K562 (cell line): ENCODE results near the gene IFT172. TPM values are rescaled to one million over a fixed set of nuclear protein-coding genes. Genes with fewer than 3 reads are reported as not detected.

ENCODE experiments used
- ATAC-seq: fragments of 200-7000 bp; cut with Tn5 transposase; 3 replicates; pipeline ENCODE4 v1.9.1; 2020; ENCODE audit warnings: moderate library complexity
- BruUV-seq: library from RNA; stranded (reverse); fragments of 400-500 nt; replicated peaks from 2 replicates; lab custom pipeline; 2021; lab: Mats Ljungman, UMichigan
- CTCF ChIA-PET: fragments of 300-600 bp; formaldehyde crosslinking; extraction: SDS; loops from one replicate; lab custom pipeline; 2021; ENCODE audit warnings: low intra/inter-chr PET ratio; lab: Yijun Ruan, JAX
- POLR2A ChIA-PET: fragments of 300-600, 350-650 bp; sonication (Branson Sonifier 250); formaldehyde crosslinking; extraction: SDS; loops from one replicate; lab custom pipeline; 2021; ENCODE audit warnings: antibody characterized with exemption, inconsistent platforms; lab: Yijun Ruan, JAX
- DNase-seq, 4 experiments: peaks; one replicate each; pipeline versions ENCODE4 v3.0.0 to v3.0.0-alpha.2; 2011 to 2018; ENCODE audit warnings: low spot score in 3 of 4, mixed read lengths in 3 of 4; ENCODE audit errors: extremely low read depth in 1 of 4
- FAIRE-seq: peaks from 2 replicates; lab custom pipeline; 2011; peaks lifted over from hg19 to GRCh38; lab: Jason Lieb, UNC
- H2AFZ ChIP-seq: 2 replicates; pipeline ENCODE4 v1.6.0; 2011; ENCODE audit warnings: low read depth, low read length, control low read depth, inconsistent platforms
- H3K27ac ChIP-seq: fragments of 200-600 bp; 3 replicates; pipeline ENCODE4 v1.8.0; 2011; ENCODE audit warnings: low read depth, mild to moderate bottlenecking, control low read depth, inconsistent platforms, low read length, moderate library complexity, mixed read lengths; ENCODE audit errors: extremely low read depth
- H3K27me3 ChIP-seq, 2 experiments: fragments of 300-600 bp in 1 of 2; 2 replicates in 1 of 2; 3 replicates in 1 of 2; pipeline versions ENCODE4 v1.6.0 to v1.8.0; 2011; ENCODE audit warnings: inconsistent platforms in 2 of 2, low read length in 2 of 2, mild to moderate bottlenecking in 1 of 2, mixed read lengths in 1 of 2, moderate library complexity in 1 of 2; ENCODE audit not compliant: control insufficient read depth in 2 of 2, insufficient read depth in 2 of 2
- H3K36me3 ChIP-seq: fragments of 300-600 bp; 3 replicates; pipeline ENCODE4 v1.8.0; 2011; ENCODE audit warnings: mild to moderate bottlenecking, low read length, inconsistent platforms; ENCODE audit not compliant: control insufficient read depth, insufficient read depth
- H3K4me1 ChIP-seq, 2 experiments: fragments of 200-600 bp in 1 of 2; replicated peaks in 1 of 2; 2 replicates in 1 of 2; 3 replicates in 1 of 2; pipeline versions ENCODE4 v1.5.1 to v1.8.0; 2011; ENCODE audit warnings: inconsistent platforms in 2 of 2, low read length in 2 of 2, mild to moderate bottlenecking in 1 of 2, mixed read lengths in 1 of 2, moderate library complexity in 1 of 2; ENCODE audit not compliant: control insufficient read depth in 2 of 2, insufficient read depth in 2 of 2
- H3K4me2 ChIP-seq: 2 replicates; pipeline ENCODE4 v1.6.1; 2011; ENCODE audit warnings: low read length, control low read depth, inconsistent platforms, mixed read lengths; ENCODE audit not compliant: insufficient read depth
- H3K4me3 ChIP-seq: fragments of 200-600 bp; sonication (generic), shearing (Covaris generic); 2 replicates; pipeline ENCODE4 v1.5.1; 2016; ENCODE audit warnings: control low read depth, inconsistent platforms
- H3K79me2 ChIP-seq: fragments of 200-600 bp; 3 replicates; pipeline ENCODE4 v1.8.0; 2011; ENCODE audit warnings: low read length, inconsistent platforms; ENCODE audit not compliant: control insufficient read depth, insufficient read depth
- H3K9ac ChIP-seq, 2 experiments: 2 replicates each; pipeline versions ENCODE4 v1.6.0 to v1.6.1; 2011; ENCODE audit warnings: low read depth in 2 of 2, low read length in 2 of 2, control low read depth in 1 of 2, inconsistent platforms in 1 of 2, mild to moderate bottlenecking in 1 of 2, mixed read lengths in 1 of 2; ENCODE audit not compliant: insufficient read depth in 1 of 2
- H3K9me1 ChIP-seq: one replicate; pipeline ENCODE4 v1.6.0; 2011; ENCODE audit warnings: inconsistent platforms, mild to moderate bottlenecking, low read length, moderate library complexity; ENCODE audit not compliant: control insufficient read depth, insufficient read depth
- H3K9me3 ChIP-seq: replicated peaks from 2 replicates; pipeline ENCODE4 v1.5.1; 2011; ENCODE audit warnings: low read depth, low read length, inconsistent platforms; ENCODE audit not compliant: control insufficient read depth, insufficient read depth
- H4K20me1 ChIP-seq: replicated peaks from 2 replicates; pipeline ENCODE4 v1.6.1; 2011; ENCODE audit warnings: low read length, inconsistent platforms, mixed read lengths; ENCODE audit not compliant: control insufficient read depth, insufficient read depth
- CEBPG ChIP-seq, 3 experiments: fragments of 200-800 bp in 1 of 3; sonication (Bioruptor generic) in 1 of 3; sonication (generic) in 1 of 3; formaldehyde crosslinking in 1 of 3; IDR thresholded peaks in 2 of 3; conservative IDR thresholded peaks in 1 of 3; 2 replicates each; pipeline versions ENCODE4 v1.6.1 to v1.8.0; 2016 to 2022; ENCODE audit warnings: missing compliant biosample characterization in 2 of 3, missing genetic modification characterization in 2 of 3, mild to moderate bottlenecking in 1 of 3, missing genetic modification reagents in 1 of 3
- JUND ChIP-seq, 2 experiments: IDR thresholded peaks; 2 replicates in 1 of 2; 3 replicates in 1 of 2; pipeline ENCODE4 v1.6.1; 2011; ENCODE audit warnings: borderline replicate concordance in 2 of 2, low read depth in 2 of 2, low read length in 2 of 2, improper control_type of control experiment in 1 of 2, missing biosample characterization in 1 of 2, missing genetic modification characterization in 1 of 2, missing genetic modification reagents in 1 of 2
- KDM1A ChIP-seq, 2 experiments: fragments of 450-650 bp; IDR thresholded peaks; 2 replicates each; pipeline ENCODE4 v1.6.1; 2016; ENCODE audit warnings: mild to moderate bottlenecking in 2 of 2
- MAZ ChIP-seq, 2 experiments: fragments of 450-650 bp in 1 of 2; sonication (generic) in 1 of 2; formaldehyde crosslinking; IDR thresholded peaks in 1 of 2; conservative IDR thresholded peaks in 1 of 2; 2 replicates each; pipeline versions ENCODE4 v1.4.0 to v1.5.0; 2020; ENCODE audit warnings: mild to moderate bottlenecking in 1 of 2, missing genetic modification reagents in 1 of 2
- MED1 ChIP-seq: sonication (generic); formaldehyde crosslinking; IDR thresholded peaks from 2 replicates; pipeline ENCODE4 v1.8.1; 2023; ENCODE audit warnings: missing genetic modification reagents, borderline replicate concordance
- MNT ChIP-seq, 2 experiments: fragments of 450-650 bp; conservative IDR thresholded peaks; 2 replicates each; pipeline ENCODE4 v1.6.1; 2017; ENCODE audit warnings: mild to moderate bottlenecking in 2 of 2, moderate library complexity in 2 of 2
- NFIX ChIP-seq: fragments of 250-450 bp; sonication (Bioruptor Pico); IDR thresholded peaks from 2 replicates; pipeline ENCODE4 v1.4.0; 2020; ENCODE audit warnings: low read depth, mild to moderate bottlenecking, moderate library complexity
- PHF20 ChIP-seq: fragments of 450-650 bp; IDR thresholded peaks from 2 replicates; pipeline ENCODE4 v1.6.1; 2018; ENCODE audit not compliant: partially characterized antibody
- PHF8 ChIP-seq: fragments of 200-600 bp; sonication (generic); IDR thresholded peaks from 2 replicates; pipeline ENCODE4 v1.6.1; 2012; ENCODE audit warnings: mixed run types, mild to moderate bottlenecking, inconsistent platforms, low read length, moderate library complexity, borderline replicate concordance
- PKNOX1 ChIP-seq: fragments of 450-650 bp; IDR thresholded peaks from 2 replicates; pipeline ENCODE4 v1.6.1; 2016
- SMARCA4 ChIP-seq: fragments of 450-650 bp; IDR thresholded peaks from 2 replicates; pipeline ENCODE4 v1.6.1; 2016
- SMARCE1 ChIP-seq: fragments of 450-650 bp; IDR thresholded peaks from 2 replicates; pipeline ENCODE4 v1.7.1; 2016; ENCODE audit warnings: mild to moderate bottlenecking
- TCF3 ChIP-seq: sonication (generic); formaldehyde crosslinking; IDR thresholded peaks from 2 replicates; pipeline ENCODE4 v1.4.0; 2020; ENCODE audit warnings: mild to moderate bottlenecking, missing genetic modification reagents
- ZFP36 ChIP-seq: fragments of 150-350 bp; IDR thresholded peaks from 2 replicates; pipeline ENCODE4 v1.6.1; 2018; ENCODE audit warnings: low read length, low read depth; ENCODE audit not compliant: partially characterized antibody
- WGBS: fragments of 100-300 bp; shearing (Covaris generic); methylation state at CpG from one replicate; pipeline ENCODE4 v1.1.6; 2016; ENCODE audit warnings: low coverage, mixed read lengths; ENCODE audit not compliant: insufficient coverage; ENCODE audit errors: missing lambda C conversion rate; 5-methylcytosine and 5-hydroxymethylcytosine counted together
- in situ Hi-C: fragments of 300-500 bp; cut with MboI; formaldehyde crosslinking; loops from 4 replicates; pipeline ENCODE4 v1.15.0; 2018; ENCODE audit warnings: inconsistent platforms, mixed read lengths
- intact Hi-C: fragments of 100-400 bp; cut with micrococcal nuclease; formaldehyde crosslinking; loops from 2 replicates; pipeline ENCODE4 v1.14.2; 2022
- polyA plus RNA-seq, 8 experiments: library from polyadenylated mRNA; depleted of rRNA in 4 of 8; stranded (reverse) in 5 of 8; unstranded in 3 of 8; fragments of >200 nt; fragmentation: Nextera tagmentation in 2 of 8; fragmentation: Illumina TruSeq in 1 of 8; extraction: Ambion mirVana in 2 of 8; extraction: Trizol in 1 of 8; gene quantifications; 2 replicates each; pipeline versions ENCODE4 v1.2.1 to v1.2.3, GENCODE V29; 2011 to 2014; ENCODE audit warnings: inconsistent platforms in 1 of 8, missing spikeins in 1 of 8
- total RNA-seq, 7 experiments: library from RNA; depleted of rRNA in 6 of 7; stranded (reverse); fragments of >200 nt in 6 of 7; fragmentation: Illumina TruSeq in 2 of 7; extraction: Trizol in 2 of 7; gene quantifications; 2 replicates each; pipeline versions ENCODE4 v1.2.1 to v1.2.3, GENCODE V29; 2011 to 2021; ENCODE audit warnings: low replicate concordance in 1 of 7
- TF ChIP-seq, protein P1 (sequence below): fragments of 450-650 bp; IDR thresholded peaks from 2 replicates; pipeline ENCODE4 v1.6.1; 2017; ENCODE audit warnings: antibody characterized with exemption
- TF ChIP-seq, protein P2 (sequence below): sonication (generic); formaldehyde crosslinking; IDR thresholded peaks from 2 replicates; pipeline ENCODE4 v1.9.0; 2022; ENCODE audit warnings: mild to moderate bottlenecking, missing genetic modification reagents

The IFT172 gene
- total and polyA plus RNA-seq, 9 of the 15 experiments (the other 6 are each of a cell fraction or from before 2014, with no cell fraction given): 5.6 to 19.1 (median 13.5) TPM

DNA sequence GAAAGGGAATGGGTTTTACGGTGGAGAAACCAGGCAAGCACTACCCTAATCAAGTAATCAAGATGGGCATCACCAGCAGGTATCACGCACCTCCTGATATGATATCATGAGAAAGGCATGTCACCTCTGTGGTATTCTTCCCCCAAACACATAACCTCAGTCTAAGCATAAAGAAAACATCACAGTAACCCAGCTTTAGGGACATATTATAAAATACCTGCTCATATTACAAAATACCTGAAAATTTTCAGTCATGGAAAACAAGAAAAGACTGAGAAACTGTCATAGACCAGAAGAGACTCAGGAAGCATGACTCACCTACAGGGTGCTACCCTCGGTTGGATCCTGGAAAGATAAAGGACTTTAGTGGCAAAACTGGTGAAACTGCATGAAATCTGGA lies 37.6 kb upstream of the IFT172 start:
- no peaks in the 10 kb centered on the region for H3K9me1 ChIP-seq
- H4K20me1 ChIP-seq: no peaks in the 10 kb centered on the region
- BruUV-seq: no TSS peak
- H3K4me3 ChIP-seq: no peak overlapping the region
- peak overlapping the region; percentile 22; the same call in 1 of the 3 replicates for H3K27ac ChIP-seq
- no peaks in the 10 kb centered on the region for H3K27me3 ChIP-seq
- POLR2A ChIA-PET: interaction anchor here (0.6 kb wide), 1 partner anchor 9 kb away, joined by 3 read pairs; no protein-coding TSS in a partner anchor
- ATAC-seq (peak; percentile 72), FAIRE-seq (peak; percentile 37), DNase-seq (peak in 2 of 4 experiments; percentile 37 to 38)
- peak overlapping the region; percentile 57 for H2AFZ ChIP-seq
- H3K36me3 ChIP-seq: no peaks in the 10 kb centered on the region
- H3K9me3 ChIP-seq: no peaks in the 10 kb centered on the region; the same call in 1 of the 2 replicates
- H3K9ac ChIP-seq: 0 out of 4 replicates have a peak overlapping the region, but pooled peaks of 1 of the 2 experiments have one; percentile 7
- intact Hi-C loops: no loop called here
- in situ Hi-C loops: no loop called here
- WGBS: 18% methylated on average over 3 of the region's 3 CpGs
- no peaks in the 10 kb centered on the region for H3K79me2 ChIP-seq
- H3K4me2 ChIP-seq: peak overlapping the region; percentile 58
- peaks cover 0 to 6% of the 10 kb centered on the region in 2 experiments; a peak in 3 of 5 replicates for H3K4me1 ChIP-seq
- CTCF ChIA-PET: no interaction called here
- TF ChIP-seq, protein P1, sequence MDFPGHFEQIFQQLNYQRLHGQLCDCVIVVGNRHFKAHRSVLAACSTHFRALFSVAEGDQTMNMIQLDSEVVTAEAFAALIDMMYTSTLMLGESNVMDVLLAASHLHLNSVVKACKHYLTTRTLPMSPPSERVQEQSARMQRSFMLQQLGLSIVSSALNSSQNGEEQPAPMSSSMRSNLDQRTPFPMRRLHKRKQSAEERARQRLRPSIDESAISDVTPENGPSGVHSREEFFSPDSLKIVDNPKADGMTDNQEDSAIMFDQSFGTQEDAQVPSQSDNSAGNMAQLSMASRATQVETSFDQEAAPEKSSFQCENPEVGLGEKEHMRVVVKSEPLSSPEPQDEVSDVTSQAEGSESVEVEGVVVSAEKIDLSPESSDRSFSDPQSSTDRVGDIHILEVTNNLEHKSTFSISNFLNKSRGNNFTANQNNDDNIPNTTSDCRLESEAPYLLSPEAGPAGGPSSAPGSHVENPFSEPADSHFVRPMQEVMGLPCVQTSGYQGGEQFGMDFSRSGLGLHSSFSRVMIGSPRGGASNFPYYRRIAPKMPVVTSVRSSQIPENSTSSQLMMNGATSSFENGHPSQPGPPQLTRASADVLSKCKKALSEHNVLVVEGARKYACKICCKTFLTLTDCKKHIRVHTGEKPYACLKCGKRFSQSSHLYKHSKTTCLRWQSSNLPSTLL: no peak
- TF ChIP-seq CEBPG (CRISPR knock-in tag; IDR thresholded peaks at IDR 0.05) (peak; percentile 47; the same call in 1 of the 2 replicates), CEBPG (tag; conservative IDR thresholded peaks at IDR 0.05 in 1 of 2, IDR thresholded peaks at IDR 0.05 in 1 of 2) (peak in 1 of 2 experiments; percentile 78; a peak in 2 of 4 replicates), MAZ (CRISPR knock-in tag; conservative IDR thresholded peaks at IDR 0.05 in 1 of 2, IDR thresholded peaks at IDR 0.05 in 1 of 2) (no peak), PHF20 (no peak), SMARCA4 (peak; percentile 87; the same call in 1 of the 2 replicates), PHF8 (no peak), SMARCE1 (peak; percentile 80), TCF3 (CRISPR knock-in tag) (no peak), JUND (IDR thresholded peaks at IDR 0.05; ENCODE audit: borderline replicate concordance, low read depth, low read length) (peak; percentile 94), JUND (tag; IDR thresholded peaks at IDR 0.05; ENCODE audit: borderline replicate concordance, low read depth, low read length) (peak; percentile 73; the same call in 1 of the 3 replicates), PKNOX1 (no peak), ZFP36 (no peak), KDM1A (IDR thresholded peaks at IDR 0.05) (no peak), MED1 (CRISPR knock-in tag) (no peak), NFIX (CRISPR knock-in tag) (no peak), MNT (conservative IDR thresholded peaks at IDR 0.05) (no peak)
- TF ChIP-seq, protein P2, sequence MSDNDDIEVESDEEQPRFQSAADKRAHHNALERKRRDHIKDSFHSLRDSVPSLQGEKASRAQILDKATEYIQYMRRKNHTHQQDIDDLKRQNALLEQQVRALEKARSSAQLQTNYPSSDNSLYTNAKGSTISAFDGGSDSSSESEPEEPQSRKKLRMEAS (CRISPR knock-in tag): no peak
